H1 (cell line): Measurements from ENCODE around the gene RGS3. TPM values are rescaled to one million over a fixed set of nuclear protein-coding genes. Genes with fewer than 3 reads are reported as not detected.

ENCODE experiments used
- CTCF ChIA-PET: fragments of 300-600 bp; sonication (Branson Sonifier 250); formaldehyde crosslinking; loops from one replicate; lab custom pipeline; 2021; ENCODE audit not compliant: partially characterized antibody; lab: Charles Lee
- POLR2A ChIA-PET: fragments of 300-600 bp; sonication (Branson Sonifier 250); formaldehyde crosslinking; loops from one replicate; lab custom pipeline; 2021; ENCODE audit warnings: inconsistent platforms; ENCODE audit not compliant: partially characterized antibody; lab: Charles Lee
- DNase-seq, 2 experiments: peaks; one replicate each; pipeline versions ENCODE4 v3.0.0 to v3.0.0-alpha.2; 2010 to 2022; ENCODE audit warnings: low spot score in 2 of 2, low read depth in 1 of 2, mixed read lengths in 1 of 2
- FAIRE-seq: peaks from 2 replicates; lab custom pipeline; 2011; peaks lifted over from hg19 to GRCh38; lab: Jason Lieb, UNC
- H2AFZ ChIP-seq: 2 replicates; pipeline ENCODE4 v1.8.1; 2012; ENCODE audit warnings: low read length, inconsistent platforms
- H2AK5ac ChIP-seq: 2 replicates; pipeline ENCODE4 v1.6.1; 2013; ENCODE audit warnings: low read depth, low read length
- H2BK120ac ChIP-seq: replicated peaks from 2 replicates; pipeline ENCODE3; 2013; ENCODE audit warnings: low read depth, low read length, inconsistent platforms
- H2BK12ac ChIP-seq: 2 replicates; pipeline ENCODE4 v1.6.1; 2013; ENCODE audit warnings: low read depth, low read length
- H2BK15ac ChIP-seq: 2 replicates; pipeline ENCODE4 v1.6.1; 2013; ENCODE audit warnings: low read length
- H2BK20ac ChIP-seq: 2 replicates; pipeline ENCODE4 v1.6.1; 2013; ENCODE audit warnings: low read length
- H2BK5ac ChIP-seq: 2 replicates; pipeline ENCODE4 v1.6.1; 2013; ENCODE audit warnings: low read depth, low read length
- H3K14ac ChIP-seq: 2 replicates; pipeline ENCODE4 v1.6.1; 2013; ENCODE audit warnings: inconsistent platforms; ENCODE audit not compliant: insufficient read length
- H3K18ac ChIP-seq: 2 replicates; pipeline ENCODE4 v1.6.1; 2013; ENCODE audit warnings: low read length; ENCODE audit errors: extremely low read depth
- H3K23ac ChIP-seq: 2 replicates; pipeline ENCODE4 v1.6.1; 2013; ENCODE audit warnings: inconsistent platforms; ENCODE audit not compliant: insufficient read length
- H3K23me2 ChIP-seq: 2 replicates; pipeline ENCODE4 v1.6.1; 2013; ENCODE audit warnings: low read depth, low read length
- H3K27ac ChIP-seq: 2 replicates; pipeline ENCODE4 v1.6.1; 2011; ENCODE audit warnings: low read depth, low read length, inconsistent platforms
- H3K27me3 ChIP-seq, 4 experiments: replicated peaks in 1 of 4; 1 replicate in 1 of 4; 2 replicates in 3 of 4; pipeline versions ENCODE4 v1.6.1 to v1.8.1; 2011 to 2013; ENCODE audit warnings: low read length in 3 of 4, mild to moderate bottlenecking in 3 of 4, inconsistent platforms in 2 of 4, mixed read lengths in 2 of 4, moderate library complexity in 1 of 4; ENCODE audit not compliant: control insufficient read depth in 3 of 4, insufficient read depth in 3 of 4; ENCODE audit errors: extremely low read depth in 1 of 4
- H3K36me3 ChIP-seq, 4 experiments: 2 replicates each; pipeline versions ENCODE4 v1.6.1 to v1.8.1; 2011 to 2013; ENCODE audit warnings: mild to moderate bottlenecking in 4 of 4, low read length in 3 of 4, moderate library complexity in 2 of 4, control low read depth in 1 of 4, inconsistent platforms in 1 of 4; ENCODE audit not compliant: insufficient read depth in 4 of 4, control insufficient read depth in 2 of 4
- H3K4ac ChIP-seq: replicated peaks from 2 replicates; pipeline ENCODE3; 2013; ENCODE audit warnings: low read length, low read depth, mixed read lengths, inconsistent platforms; ENCODE audit not compliant: insufficient read length
- H3K4me1 ChIP-seq, 4 experiments: replicated peaks in 1 of 4; 1 replicate in 1 of 4; 2 replicates in 3 of 4; pipeline versions ENCODE4 v1.6.1 to v1.8.1; 2011 to 2013; ENCODE audit warnings: low read length in 3 of 4, inconsistent platforms in 2 of 4, mixed read lengths in 1 of 4; ENCODE audit not compliant: insufficient read depth in 4 of 4, control insufficient read depth in 3 of 4
- H3K4me2 ChIP-seq, 2 experiments: 2 replicates each; pipeline versions ENCODE4 v1.6.1 to v1.8.1; 2011 to 2013; ENCODE audit warnings: low read depth in 2 of 2, low read length in 2 of 2, control low read depth in 1 of 2, inconsistent platforms in 1 of 2, mild to moderate bottlenecking in 1 of 2; ENCODE audit not compliant: insufficient read depth in 1 of 2
- H3K4me3 ChIP-seq, 4 experiments: fragments of 200-600, 300-600 bp in 1 of 4; sonication (generic), shearing (Covaris generic), sonication (Bioruptor Twin) in 1 of 4; 2 replicates each; pipeline versions ENCODE4 v1.5.1 to v1.8.1; 2011 to 2016; ENCODE audit warnings: low read length in 4 of 4, low read depth in 3 of 4, control low read depth in 2 of 4, inconsistent platforms in 2 of 4, mild to moderate bottlenecking in 2 of 4, mixed read lengths in 1 of 4, moderate library complexity in 1 of 4; ENCODE audit not compliant: insufficient read depth in 2 of 4; ENCODE audit errors: extremely low read depth in 1 of 4
- H3K56ac ChIP-seq: replicated peaks from 2 replicates; pipeline ENCODE3; 2013; ENCODE audit warnings: low read depth, mild to moderate bottlenecking, mixed read lengths, low read length, inconsistent platforms; ENCODE audit not compliant: insufficient read length
- H3K79me1 ChIP-seq: 2 replicates; pipeline ENCODE4 v1.6.1; 2013; ENCODE audit warnings: low read depth, low read length, control low read depth
- H3K79me2 ChIP-seq, 2 experiments: 2 replicates each; pipeline versions ENCODE4 v1.6.1 to v1.8.1; 2012 to 2013; ENCODE audit warnings: low read length in 2 of 2, mild to moderate bottlenecking in 2 of 2, inconsistent platforms in 1 of 2; ENCODE audit not compliant: insufficient read depth in 2 of 2, control insufficient read depth in 1 of 2
- H3K9ac ChIP-seq, 4 experiments: replicated peaks in 1 of 4; 1 replicate in 1 of 4; 2 replicates in 3 of 4; pipeline versions ENCODE4 v1.6.1 to v1.8.1; 2011 to 2013; ENCODE audit warnings: low read depth in 3 of 4, low read length in 3 of 4, control low read depth in 2 of 4, mild to moderate bottlenecking in 2 of 4, moderate library complexity in 2 of 4, inconsistent platforms in 1 of 4; ENCODE audit errors: extremely low read depth in 1 of 4
- H3K9me3 ChIP-seq, 2 experiments: 2 replicates each; pipeline versions ENCODE4 v1.6.1 to v1.8.1; 2012 to 2013; ENCODE audit warnings: mild to moderate bottlenecking in 2 of 2, moderate library complexity in 2 of 2, control low read depth in 1 of 2, inconsistent platforms in 1 of 2, low read depth in 1 of 2, low read length in 1 of 2, mixed read lengths in 1 of 2; ENCODE audit not compliant: insufficient read depth in 2 of 2
- H4K20me1 ChIP-seq, 2 experiments: replicated peaks in 1 of 2; 2 replicates each; pipeline versions ENCODE3 to v1.8.1; 2011 to 2013; ENCODE audit warnings: inconsistent platforms in 2 of 2, low read length in 2 of 2, mild to moderate bottlenecking in 1 of 2; ENCODE audit not compliant: insufficient read depth in 2 of 2, control insufficient read depth in 1 of 2
- H4K5ac ChIP-seq: 2 replicates; pipeline ENCODE4 v1.6.1; 2013; ENCODE audit warnings: low read length, low read depth, mixed read lengths, inconsistent platforms; ENCODE audit not compliant: insufficient read length
- H4K8ac ChIP-seq: 2 replicates; pipeline ENCODE4 v1.8.0; 2013; ENCODE audit warnings: mild to moderate bottlenecking, moderate library complexity, low read length, inconsistent platforms; ENCODE audit not compliant: insufficient read depth; ENCODE audit errors: extremely low read depth
- H4K91ac ChIP-seq: replicated peaks from 2 replicates; pipeline ENCODE3; 2013; ENCODE audit warnings: low read length, mixed read lengths, inconsistent platforms; ENCODE audit not compliant: insufficient read length
- CHD2 ChIP-seq: IDR thresholded peaks from 2 replicates; pipeline ENCODE4 v1.6.1; 2012; ENCODE audit warnings: low read length, improper control_type of control experiment
- KDM5A ChIP-seq: fragments of 200-600 bp; IDR thresholded peaks from 2 replicates; pipeline ENCODE4 v1.7.1; 2012; ENCODE audit warnings: mild to moderate bottlenecking, low read length, inconsistent platforms, mixed read lengths
- NRF1 ChIP-seq: IDR thresholded peaks from 2 replicates; pipeline ENCODE4 v1.6.1; 2011; ENCODE audit warnings: mild to moderate bottlenecking, low read depth, low read length, improper control_type of control experiment
- PHF8 ChIP-seq: fragments of 200-600 bp; sonication (generic); conservative IDR thresholded peaks from 2 replicates; pipeline ENCODE4 v1.7.1; 2012; ENCODE audit warnings: low read depth, mild to moderate bottlenecking, inconsistent platforms, low read length, moderate library complexity
- RAD21 ChIP-seq, 2 experiments: IDR thresholded peaks in 1 of 2; conservative IDR thresholded peaks in 1 of 2; 2 replicates each; pipeline ENCODE4 v1.6.1; 2011; ENCODE audit warnings: low read depth in 2 of 2, low read length in 2 of 2, improper control_type of control experiment in 1 of 2, inconsistent platforms in 1 of 2, mild to moderate bottlenecking in 1 of 2, moderate library complexity in 1 of 2
- SRF ChIP-seq: IDR thresholded peaks from 2 replicates; pipeline ENCODE4 v1.6.1; 2011; ENCODE audit warnings: mild to moderate bottlenecking, low read depth, low read length, moderate library complexity
- SUZ12 ChIP-seq: fragments of 200-600 bp; sonication (generic); IDR thresholded peaks from 2 replicates; pipeline ENCODE4 v1.6.1; 2012; ENCODE audit warnings: mild to moderate bottlenecking, inconsistent platforms, low read length, moderate library complexity, mixed read lengths
- WGBS, 2 experiments: shearing (Covaris generic) in 1 of 2; methylation state at CpG; one replicate each; pipeline versions ENCODE4 v1.1.6 to v1.1.7; 2013 to 2015; ENCODE audit warnings: low lambda C conversion rate in 2 of 2, mixed read lengths in 2 of 2, inconsistent platforms in 1 of 2, low coverage in 1 of 2, missing lambda C conversion rate in 1 of 2; ENCODE audit not compliant: insufficient replicate concordance in 2 of 2, insufficient coverage in 1 of 2, insufficient read length in 1 of 2; ENCODE audit errors: extremely low coverage in 1 of 2, missing lambda C conversion rate in 1 of 2; 5-methylcytosine and 5-hydroxymethylcytosine counted together
- polyA plus RNA-seq, 7 experiments: library from polyadenylated mRNA; depleted of rRNA in 3 of 7; stranded (reverse) in 5 of 7; unstranded in 2 of 7; fragments of >200 nt in 5 of 7; fragments of 200-250 nt in 2 of 7; gene quantifications; 1 replicate in 5 of 7; 2 replicates in 1 of 7; 4 replicates in 1 of 7; pipeline versions ENCODE4 v1.2.1 to v1.2.3, GENCODE V29; 2011 to 2013; ENCODE audit warnings: missing spikeins in 2 of 7, mixed read lengths in 2 of 7
- total RNA-seq: library from RNA; stranded (reverse); fragmentation: NEBNext Ultra II Directional; extraction: Animal tissue kit (Norgen Biotek cat#: 25700); gene quantifications from 2 replicates; pipeline ENCODE4 v1.2.1, GENCODE V29; 2021

Gene RGS3
- total and polyA plus RNA-seq, 2 of the 8 experiments (the other 6 are each of a cell fraction or from before 2014, with no cell fraction given) = 12.6 to 18.2 TPM

- POLR2A ChIA-PET = interaction anchor here (0.9 to 3.4 kb wide), 6 partner anchors 11 to 169 kb away, joined by 3 to 17 read pairs (median 3); no protein-coding TSS in a partner anchor
- WGBS, 2 experiments = 87% methylated on average over 5 of the region's 5 CpGs; no CpG with 5 or more reads in 1 of the 2 experiments
- H3K27ac ChIP-seq = no peak overlapping the region
Measured at GRCh38 chr9:113578882-113579282, 115.4 kb downstream of the RGS3 start.

More at GRCh38 chr9:113578882-113579282, 115.4 kb downstream of the RGS3 start:
- Histone ChIP-seq H2BK5ac (no peak overlapping the region), H3K23ac (no peak overlapping the region), H3K56ac (no peak overlapping the region), H3K18ac (no peak overlapping the region), H3K79me2 (no peaks in the 10 kb centered on the region), H3K27me3 (no peaks in the 10 kb centered on the region), H3K79me1 (no peaks in the 10 kb centered on the region), H4K20me1 (no peaks in the 10 kb centered on the region), H4K5ac (no peak overlapping the region), H3K4me3 (no peak overlapping the region), H2AK5ac (no peak overlapping the region), H3K4me1 (peaks cover 0 to 14% (median 7%) of the 10 kb centered on the region in 4 experiments; a peak in 6 of 7 replicates), H2BK20ac (no peak overlapping the region), H3K9ac (no peak overlapping the region), H3K36me3 (no peaks in the 10 kb centered on the region; a peak in 1 of 8 replicates)
- no peak for DNase-seq
- CTCF ChIA-PET = interaction anchor here (0.6 to 3.9 kb wide), 23 partner anchors 9 to 203 kb away, joined by 3 to 59 read pairs (median 6); partner anchors contain the start of genes C9orf43 and POLE3
- TF ChIP-seq KDM5A (no peak), CHD2 (no peak), NRF1 (no peak), SUZ12 (no peak), PHF8 (no peak), RAD21 (IDR thresholded peaks at IDR 0.05 in 1 of 2, conservative IDR thresholded peaks at IDR 0.05 in 1 of 2; ENCODE audit: low read depth in 2 of 2, low read length in 2 of 2) (no peak), SRF (no peak)
- TF ChIP-seq, all 59 proteins: peak for 0
- no peak for FAIRE-seq
- Histone ChIP-seq H3K23me2 (no peaks in the 10 kb centered on the region; the same call in 1 of the 2 replicates), H4K91ac (no peak overlapping the region), H3K4me2 (no peak overlapping the region), H4K8ac (no peak overlapping the region), H2BK120ac (no peak overlapping the region), H3K9me3 (no peaks in the 10 kb centered on the region), H2BK12ac (no peak overlapping the region), H2BK15ac (no peak overlapping the region), H2AFZ (no peak overlapping the region), H3K4ac (no peak overlapping the region), H3K14ac (no peak overlapping the region)
